RKO (cell line): ENCODE measurements around the gene TSSK1B.
"Not testable (repeated sequence)": the region's sequence is repeated elsewhere in the genome, so short reads cannot be mapped to it uniquely, and the experiment has no call there.

Experiments
- DNase-seq: peaks from one replicate; pipeline ENCODE4 v3.0.0-alpha.2; 2016; ENCODE audit warnings: low spot score

TSSK1B gene, protein sequence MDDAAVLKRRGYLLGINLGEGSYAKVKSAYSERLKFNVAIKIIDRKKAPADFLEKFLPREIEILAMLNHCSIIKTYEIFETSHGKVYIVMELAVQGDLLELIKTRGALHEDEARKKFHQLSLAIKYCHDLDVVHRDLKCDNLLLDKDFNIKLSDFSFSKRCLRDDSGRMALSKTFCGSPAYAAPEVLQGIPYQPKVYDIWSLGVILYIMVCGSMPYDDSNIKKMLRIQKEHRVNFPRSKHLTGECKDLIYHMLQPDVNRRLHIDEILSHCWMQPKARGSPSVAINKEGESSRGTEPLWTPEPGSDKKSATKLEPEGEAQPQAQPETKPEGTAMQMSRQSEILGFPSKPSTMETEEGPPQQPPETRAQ

GRCh38 chr5:113434889-113435288 is at the start of gene TSSK1B:
Gene TSSK1B, minus strand, starts transcription at chr5:113434989. Its CDS starts 150 bp downstream, at chr5:113434839.
- DNase-seq, result no peak

- no peak for DNase-seq
These were observed 45.5 kb upstream of the TSSK1B start for GRCh38 chr5:113480243-113480642.

GRCh38 chr5:113478691-113479090 is 43.9 kb upstream of the TSSK1B start:
- no peak for DNase-seq

DNA sequence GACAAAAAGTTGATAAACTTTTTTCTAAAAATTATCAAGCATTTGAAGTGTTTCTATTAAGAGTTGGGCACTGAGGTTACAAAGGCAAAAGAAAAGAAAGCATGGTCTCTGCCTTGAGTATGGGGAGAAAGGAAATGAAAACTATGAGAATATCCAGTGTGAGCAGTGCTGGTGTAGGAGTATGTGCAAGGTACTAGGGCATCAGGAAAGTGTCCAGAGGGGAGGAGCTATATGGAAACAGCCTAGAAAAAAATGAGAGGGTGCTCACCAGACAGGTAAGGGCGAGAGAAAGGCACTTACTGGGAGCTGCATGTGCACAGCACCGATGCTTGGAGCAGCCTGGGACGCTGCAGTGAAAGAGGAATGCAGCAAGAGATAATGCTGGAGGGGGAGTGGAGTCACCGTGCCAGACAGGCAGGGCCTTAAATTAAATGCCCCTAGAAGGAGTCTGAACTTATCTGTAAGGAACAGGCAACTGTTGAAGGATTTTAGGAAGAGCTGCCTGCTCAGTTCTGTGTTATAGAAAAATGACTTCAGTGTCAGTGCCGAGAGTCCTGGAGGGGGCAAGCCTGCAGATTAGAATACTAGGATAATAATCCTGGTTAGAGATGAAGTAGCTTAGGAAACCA is 39.4 kb upstream of the TSSK1B start:
- DNase-seq, result no peak

DNA sequence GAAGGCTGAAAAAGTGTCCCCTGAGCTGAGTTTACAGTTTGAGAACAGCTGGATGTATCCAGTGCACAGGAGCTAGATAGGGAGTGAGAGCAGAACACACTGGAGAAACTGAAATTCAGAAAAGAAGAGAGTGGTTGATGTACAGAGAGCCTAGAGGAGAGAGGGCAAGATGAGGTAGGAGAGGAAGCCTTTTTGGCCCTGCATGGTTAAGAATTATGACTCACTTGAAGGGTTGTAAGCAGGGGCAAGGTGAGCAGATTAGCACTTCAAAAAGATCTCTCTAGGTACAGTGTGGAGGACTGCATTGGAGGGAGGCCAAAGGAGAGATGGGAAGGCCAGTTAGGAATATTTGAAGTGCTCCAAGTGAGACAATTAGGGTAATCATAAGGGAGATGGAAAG is 28.2 kb upstream of the TSSK1B start:
- DNase-seq, result no peak

GRCh38 chr5:113457106-113457505 is 22.3 kb upstream of the TSSK1B start:
- DNase-seq, result not testable (repeated sequence)

GRCh38 chr5:113452941-113453340 is 18.2 kb upstream of the TSSK1B start:
- DNase-seq, result no peak

DNA sequence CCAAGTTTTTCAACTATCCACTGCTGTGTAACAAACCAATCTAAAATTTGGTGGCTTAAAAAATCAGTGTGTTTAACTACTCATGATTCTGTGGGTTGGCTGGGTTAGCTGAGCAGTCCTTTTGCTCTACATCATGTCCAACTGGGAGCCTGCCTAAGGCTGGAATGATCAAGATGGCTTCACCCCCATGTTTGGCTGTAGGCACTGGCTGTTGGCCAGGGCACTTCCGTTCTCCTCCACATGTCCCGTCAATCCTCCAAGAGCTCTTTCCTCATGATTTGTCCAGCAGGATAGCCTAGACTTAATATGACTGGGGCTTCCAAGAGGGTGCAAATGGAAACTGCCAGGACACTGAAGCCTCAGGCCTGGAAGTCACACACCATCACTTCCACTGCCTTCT is 17.0 kb upstream of the TSSK1B start:
- DNase-seq, result no peak

DNA sequence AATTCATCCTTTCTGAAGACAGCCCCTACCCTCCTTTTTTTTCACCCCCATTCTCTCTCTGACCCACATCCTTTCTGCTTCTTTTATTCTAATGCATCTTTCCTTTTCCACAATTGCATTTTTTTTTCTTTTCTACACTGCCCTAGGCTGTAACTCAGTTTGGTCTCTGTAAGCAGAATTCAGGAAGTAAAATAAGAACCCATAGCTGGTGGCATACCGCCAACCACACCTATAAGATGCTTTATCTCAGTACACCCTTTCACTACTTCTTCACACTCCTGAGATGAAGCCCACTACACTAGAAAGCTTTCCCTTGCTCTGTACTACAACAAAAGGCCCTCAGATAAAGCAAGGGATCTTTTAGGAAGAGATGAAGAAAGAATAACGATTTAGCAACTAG is 16.1 kb upstream of the TSSK1B start:
- DNase-seq, result no peak

- no peak for DNase-seq
These were observed 15.7 kb upstream of the TSSK1B start for GRCh38 chr5:113450462-113450861.

DNA sequence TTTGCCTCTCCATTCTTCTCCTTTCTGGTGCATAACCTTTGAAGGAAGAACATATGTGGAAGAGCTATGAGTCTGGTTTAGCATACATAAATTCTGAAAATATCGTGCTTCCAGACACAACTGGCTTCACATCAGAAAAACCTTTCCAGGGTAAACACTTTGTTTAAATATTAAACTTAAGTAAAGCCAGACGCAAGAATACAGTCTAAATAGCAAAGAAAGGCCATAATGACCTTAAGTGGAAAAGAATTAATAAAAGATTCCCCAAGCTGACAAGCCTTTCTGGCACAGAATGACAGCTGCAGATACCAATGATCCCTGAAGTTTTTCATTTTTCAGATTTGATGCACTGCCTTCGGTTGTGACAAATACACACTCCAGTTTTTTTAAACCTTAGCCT is 13.5 kb upstream of the TSSK1B start:
- DNase-seq, result no peak

- DNase-seq, result peak; percentile 18
These were observed 12.8 kb upstream of the TSSK1B start for GRCh38 chr5:113447498-113448050.

GRCh38 chr5:113446358-113446927 is 11.7 kb upstream of the TSSK1B start:
- no peak for DNase-seq

- no peak for DNase-seq
These were observed 2.3 kb upstream of the TSSK1B start for GRCh38 chr5:113437111-113437510.

DNA sequence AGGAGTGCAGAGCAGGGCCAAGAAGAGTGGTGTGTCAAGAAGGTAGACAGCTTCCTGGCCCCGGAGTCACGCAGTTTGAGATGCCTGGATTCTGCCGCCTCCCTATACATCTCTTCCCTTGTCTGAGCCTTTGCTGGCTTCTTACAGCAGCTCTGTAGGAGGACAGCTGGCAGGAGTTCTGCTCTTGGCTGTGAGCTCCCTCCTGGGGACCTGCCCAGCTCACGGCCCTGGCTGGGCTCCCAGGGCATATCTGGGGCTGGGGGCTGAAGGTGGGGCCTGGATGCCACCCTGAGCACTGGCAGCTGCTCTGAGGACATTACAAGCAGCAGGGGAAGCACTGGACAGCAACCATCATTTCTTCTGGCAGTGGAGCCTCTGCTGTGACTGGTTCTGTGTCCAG is 786 bp upstream of the TSSK1B start:
- DNase-seq, result no peak

DNA sequence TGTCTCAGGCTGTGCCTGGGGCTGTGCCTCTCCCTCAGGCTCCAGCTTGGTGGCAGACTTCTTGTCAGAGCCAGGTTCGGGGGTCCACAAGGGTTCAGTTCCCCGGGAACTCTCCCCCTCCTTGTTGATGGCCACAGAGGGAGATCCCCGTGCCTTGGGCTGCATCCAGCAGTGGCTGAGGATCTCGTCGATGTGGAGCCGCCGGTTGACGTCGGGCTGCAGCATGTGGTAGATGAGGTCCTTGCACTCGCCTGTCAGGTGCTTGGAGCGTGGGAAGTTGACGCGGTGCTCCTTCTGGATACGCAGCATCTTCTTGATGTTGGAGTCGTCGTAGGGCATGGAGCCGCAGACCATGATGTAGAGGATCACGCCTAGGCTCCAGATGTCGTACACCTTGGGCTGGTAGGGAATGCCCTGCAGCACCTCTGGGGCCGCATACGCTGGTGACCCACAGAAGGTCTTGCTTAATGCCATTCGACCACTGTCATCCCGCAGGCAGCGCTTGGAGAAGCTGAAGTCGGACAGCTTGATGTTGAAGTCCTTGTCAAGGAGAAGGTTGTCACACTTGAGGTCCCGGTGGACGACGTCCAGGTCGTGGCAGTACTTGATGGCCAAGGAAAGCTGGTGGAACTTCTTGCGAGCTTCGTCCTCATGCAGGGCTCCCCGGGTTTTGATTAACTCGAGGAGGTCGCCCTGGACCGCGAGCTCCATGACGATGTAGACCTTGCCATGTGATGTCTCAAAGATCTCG is 752 bp downstream of the TSSK1B start:
- no peak for DNase-seq

DNA sequence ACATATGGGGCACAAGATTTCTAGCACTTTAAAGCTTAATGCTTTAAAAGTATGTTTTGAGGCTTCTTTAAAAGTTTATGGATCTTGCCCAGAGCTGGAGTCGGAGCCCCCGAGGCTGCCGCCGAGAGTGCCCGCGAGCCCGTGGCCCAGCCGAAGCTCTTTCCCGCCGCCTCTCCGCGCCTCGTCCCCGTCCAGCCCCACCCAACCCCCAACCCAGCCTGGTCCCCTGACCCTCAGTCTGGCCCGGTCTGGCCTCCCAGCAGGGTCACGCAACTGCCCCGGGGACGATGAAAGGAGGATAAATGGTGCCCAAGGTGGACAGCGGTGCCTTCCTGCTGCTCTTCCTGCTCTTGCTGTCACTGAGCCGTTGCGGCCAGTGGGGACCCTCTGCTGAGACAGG is 1.7 kb downstream of the TSSK1B start:
- DNase-seq, result no peak

- DNase-seq, result no peak
These were observed 6.8 kb downstream of the TSSK1B start for GRCh38 chr5:113427871-113428574.

- DNase-seq, result no peak
These were observed 8.9 kb downstream of the TSSK1B start for GRCh38 chr5:113425909-113426308.

- no peak for DNase-seq
These were observed 13.1 kb downstream of the TSSK1B start for GRCh38 chr5:113421693-113422092.

- DNase-seq, result no peak
These were observed 29.3 kb downstream of the TSSK1B start for GRCh38 chr5:113405530-113405929.

GRCh38 chr5:113404269-113404668 is 30.5 kb downstream of the TSSK1B start:
- no peak for DNase-seq
